ENCODE measurements around the gene SORT1. TPM values are rescaled to one million over a fixed set of nuclear protein-coding genes. Genes with fewer than 3 reads are reported as not detected.

SORT1 gene
- polyA plus RNA-seq, 1 donor from 2014 or later = 33.3 TPM

- Histone ChIP-seq H3K27me3 (ENCODE audit: insufficient read depth, low read depth, low read length) (no peaks in the 10 kb centered on the region), H3F3A (ENCODE audit: insufficient read depth, low read length, poor library complexity, severe bottlenecking) (no peaks in the 10 kb centered on the region), H3K79me2 (replicated peaks; ENCODE audit: insufficient read depth, low read length) (no peaks in the 10 kb centered on the region), H3K4me2 (ENCODE audit: low read length) (no peak overlapping the region), H4K20me1 (ENCODE audit: insufficient read depth) (no peaks in the 10 kb centered on the region), H3K36me3 (ENCODE audit: insufficient read depth, low read length) (peaks cover 20% of the 10 kb centered on the region), H2AFZ (ENCODE audit: low read depth, low read length) (no peak overlapping the region), H3K9ac (ENCODE audit: low read length) (no peak overlapping the region), H3K9me2 (ENCODE audit: insufficient read depth, low read length) (no peaks in the 10 kb centered on the region), H3K27ac (ENCODE audit: low read length) (no peak overlapping the region), H3K9me3 (ENCODE audit: low read length) (peaks cover 3% of the 10 kb centered on the region), H3K4me3 (ENCODE audit: low read length) (no peak overlapping the region)
- TF ChIP-seq TAF1 (IDR thresholded peaks at IDR 0.05; ENCODE audit: low read depth) = no peak
- no peak for TF ChIP-seq POLR2AphosphoS5 (IDR thresholded peaks at IDR 0.05)
- no peak for TF ChIP-seq EZH2 (IDR thresholded peaks at IDR 0.05; ENCODE audit: borderline replicate concordance, insufficient read depth, low read length, poor library complexity, severe bottlenecking)
- TF ChIP-seq EP300 (conservative IDR thresholded peaks at IDR 0.05; ENCODE audit: poor library complexity, severe bottlenecking) = no peak
- no peak for TF ChIP-seq RAD21 (conservative IDR thresholded peaks at IDR 0.05)
- TF ChIP-seq MXI1 (conservative IDR thresholded peaks at IDR 0.05; ENCODE audit: poor library complexity, severe bottlenecking) = no peak
- no peak for TF ChIP-seq SMC3 (conservative IDR thresholded peaks at IDR 0.05; ENCODE audit: poor library complexity)
- no peak for TF ChIP-seq REST (IDR thresholded peaks at IDR 0.05; ENCODE audit: borderline replicate concordance)
- no peak for TF ChIP-seq CTCF (IDR thresholded peaks at IDR 0.05; ENCODE audit: poor library complexity, severe bottlenecking)
Observed at GRCh38 chr1:109338091-109338490, 59.6 kb downstream of the SORT1 start.

- H3K9me2 ChIP-seq (ENCODE audit: insufficient read depth, low read length) = no peaks in the 10 kb centered on the region
- H3K27ac ChIP-seq (ENCODE audit: low read length) = no peak overlapping the region
- no peak overlapping the region for H2AFZ ChIP-seq (ENCODE audit: low read depth, low read length)
- H3K27me3 ChIP-seq (ENCODE audit: insufficient read depth, low read depth, low read length) = no peaks in the 10 kb centered on the region
- H3K36me3 ChIP-seq (ENCODE audit: insufficient read depth, low read length) = peaks cover 22% of the 10 kb centered on the region
- no peaks in the 10 kb centered on the region for H4K20me1 ChIP-seq (ENCODE audit: insufficient read depth)
- H3K79me2 ChIP-seq (replicated peaks; ENCODE audit: insufficient read depth, low read length) = no peaks in the 10 kb centered on the region
- no peaks in the 10 kb centered on the region for H3F3A ChIP-seq (ENCODE audit: insufficient read depth, low read length, poor library complexity, severe bottlenecking)
- peaks cover 7% of the 10 kb centered on the region for H3K9me3 ChIP-seq (ENCODE audit: low read length)
- TF ChIP-seq SMC3 (conservative IDR thresholded peaks at IDR 0.05; ENCODE audit: poor library complexity) = no peak
- TF ChIP-seq RAD21 (conservative IDR thresholded peaks at IDR 0.05) = no peak
- TF ChIP-seq REST (IDR thresholded peaks at IDR 0.05; ENCODE audit: borderline replicate concordance) = no peak
- no peak for TF ChIP-seq CTCF (IDR thresholded peaks at IDR 0.05; ENCODE audit: poor library complexity, severe bottlenecking)
- no peak for TF ChIP-seq MXI1 (conservative IDR thresholded peaks at IDR 0.05; ENCODE audit: poor library complexity, severe bottlenecking)
- no peak for TF ChIP-seq EZH2 (IDR thresholded peaks at IDR 0.05; ENCODE audit: borderline replicate concordance, insufficient read depth, low read length, poor library complexity, severe bottlenecking)
- TF ChIP-seq EP300 (conservative IDR thresholded peaks at IDR 0.05; ENCODE audit: poor library complexity, severe bottlenecking) = no peak
- no peak for TF ChIP-seq POLR2AphosphoS5 (IDR thresholded peaks at IDR 0.05)
- TF ChIP-seq TAF1 (IDR thresholded peaks at IDR 0.05; ENCODE audit: low read depth) = no peak
- no peak overlapping the region for H3K4me3 ChIP-seq (ENCODE audit: low read length)
- H3K9ac ChIP-seq (ENCODE audit: low read length) = no peak overlapping the region
- H3K4me2 ChIP-seq (ENCODE audit: low read length) = no peak overlapping the region
Observed at GRCh38 chr1:109335091-109335490, 62.6 kb downstream of the SORT1 start.
